Type B pancreatic cell (in vitro differentiated cells): ENCODE results near the gene TTC39A. TPM values are rescaled to one million over a fixed set of nuclear protein-coding genes. Genes with fewer than 3 reads are reported as not detected.

ENCODE experiments used
- DNase-seq: peaks from one replicate; pipeline ENCODE4 v3.0.0; 2021; ENCODE audit warnings: mixed read lengths; ENCODE audit not compliant: unreplicated experiment; ENCODE audit errors: extremely low spot score
- H3K27ac Mint-ChIP-seq: 2 replicates; pipeline ENCODE4 v1.8.0; 2021; ENCODE audit warnings: mild to moderate bottlenecking, mixed read lengths
- H3K27me3 Mint-ChIP-seq: 2 replicates; pipeline ENCODE4 v1.8.0; 2021; ENCODE audit warnings: mixed read lengths
- H3K36me3 Mint-ChIP-seq: 2 replicates; pipeline ENCODE4 v1.8.0; 2021; ENCODE audit warnings: mixed read lengths
- H3K4me1 Mint-ChIP-seq: one replicate; pipeline ENCODE4 v1.8.0; 2021; ENCODE audit warnings: mixed read lengths; ENCODE audit not compliant: unreplicated experiment
- H3K4me3 Mint-ChIP-seq: 2 replicates; pipeline ENCODE4 v1.8.0; 2021; ENCODE audit warnings: mild to moderate bottlenecking, mixed read lengths
- H3K9me3 Mint-ChIP-seq: 2 replicates; pipeline ENCODE4 v1.8.0; 2021; ENCODE audit warnings: mixed read lengths
- CTCF ChIP-seq: fragments of 200-600 bp; sonication (generic); conservative IDR thresholded peaks from 2 replicates; pipeline ENCODE4 v1.5.0; 2021; ENCODE audit warnings: antibody characterized with exemption, mild to moderate bottlenecking
- total RNA-seq: library from RNA; stranded (reverse); gene quantifications from 2 replicates; pipeline ENCODE4 v1.2.1, GENCODE V29; 2021; ENCODE audit warnings: low replicate concordance

The TTC39A gene
- total RNA-seq, 1 donor from 2014 or later, result 16.3 TPM

DNA sequence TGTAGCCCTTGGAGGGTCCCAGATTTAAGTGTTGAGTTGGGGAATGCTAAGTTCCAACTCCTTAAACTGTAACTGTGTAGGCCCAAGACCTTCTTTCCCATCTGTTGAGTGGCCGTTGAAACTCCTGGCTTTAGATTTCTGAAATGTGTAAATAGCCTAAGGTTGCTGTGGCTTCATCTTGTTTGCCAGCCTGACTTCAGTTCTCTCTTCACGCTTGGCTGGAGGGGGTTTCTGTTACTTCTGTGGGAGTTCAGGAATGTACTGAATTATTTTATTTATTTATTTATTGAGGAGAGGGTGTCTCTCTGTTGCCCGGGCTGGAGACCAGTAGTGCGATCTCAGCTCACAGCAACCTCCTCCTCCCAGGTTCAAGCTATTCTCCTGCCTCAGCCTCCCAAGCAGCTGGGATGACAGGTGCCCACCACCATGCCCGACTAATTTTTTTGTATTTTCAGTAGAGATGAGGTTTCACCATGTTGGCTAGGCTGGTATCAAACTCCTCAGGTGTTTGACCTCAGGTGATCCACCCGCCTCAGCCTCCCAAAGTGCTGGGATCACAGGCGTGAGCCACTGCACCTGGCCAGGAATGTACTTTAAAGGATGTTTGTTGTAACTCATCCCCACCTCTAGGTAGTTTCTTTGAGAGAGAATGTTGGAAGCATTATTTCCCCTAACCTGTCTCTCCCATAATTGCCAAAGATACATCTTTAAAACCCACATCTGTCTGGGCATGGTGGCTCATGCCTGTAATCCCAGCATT, 5.9 kb downstream of the TTC39A start:
- H3K9me3 Mint-ChIP-seq, result no peaks in the 10 kb centered on the region
- DNase-seq, result no peak
- peaks cover 11% of the 10 kb centered on the region for H3K27me3 Mint-ChIP-seq
- H3K36me3 Mint-ChIP-seq, result no peaks in the 10 kb centered on the region
- no peak overlapping the region for H3K4me3 Mint-ChIP-seq
- no peak for TF ChIP-seq CTCF
- no peak overlapping the region for H3K27ac Mint-ChIP-seq
- H3K4me1 Mint-ChIP-seq, result no peaks in the 10 kb centered on the region

DNA sequence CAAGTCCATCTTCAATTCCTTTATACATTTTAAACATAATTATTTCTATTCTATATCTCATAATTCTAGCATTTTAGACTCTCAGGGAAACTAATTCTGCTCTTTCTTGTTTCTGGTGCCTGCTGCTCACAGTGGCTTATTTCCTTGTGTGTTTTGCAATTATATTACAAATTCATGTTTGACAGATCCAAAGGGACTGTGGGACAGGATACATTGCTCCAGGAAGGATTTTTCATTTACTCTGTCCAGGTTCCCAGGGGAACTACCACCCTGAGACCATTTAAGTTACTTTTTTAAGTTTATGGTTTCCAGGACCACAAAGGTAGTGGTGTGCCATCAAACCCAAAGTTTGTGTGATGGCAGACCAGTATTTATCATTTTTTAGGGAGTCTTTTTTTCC, 6.6 kb downstream of the TTC39A start:
- H3K27me3 Mint-ChIP-seq, result peaks cover 6% of the 10 kb centered on the region
- H3K4me1 Mint-ChIP-seq, result no peaks in the 10 kb centered on the region
- no peak for TF ChIP-seq CTCF
- no peak overlapping the region for H3K27ac Mint-ChIP-seq
- no peaks in the 10 kb centered on the region for H3K9me3 Mint-ChIP-seq
- H3K36me3 Mint-ChIP-seq, result no peaks in the 10 kb centered on the region
- DNase-seq, result no peak
- H3K4me3 Mint-ChIP-seq, result no peak overlapping the region

DNA sequence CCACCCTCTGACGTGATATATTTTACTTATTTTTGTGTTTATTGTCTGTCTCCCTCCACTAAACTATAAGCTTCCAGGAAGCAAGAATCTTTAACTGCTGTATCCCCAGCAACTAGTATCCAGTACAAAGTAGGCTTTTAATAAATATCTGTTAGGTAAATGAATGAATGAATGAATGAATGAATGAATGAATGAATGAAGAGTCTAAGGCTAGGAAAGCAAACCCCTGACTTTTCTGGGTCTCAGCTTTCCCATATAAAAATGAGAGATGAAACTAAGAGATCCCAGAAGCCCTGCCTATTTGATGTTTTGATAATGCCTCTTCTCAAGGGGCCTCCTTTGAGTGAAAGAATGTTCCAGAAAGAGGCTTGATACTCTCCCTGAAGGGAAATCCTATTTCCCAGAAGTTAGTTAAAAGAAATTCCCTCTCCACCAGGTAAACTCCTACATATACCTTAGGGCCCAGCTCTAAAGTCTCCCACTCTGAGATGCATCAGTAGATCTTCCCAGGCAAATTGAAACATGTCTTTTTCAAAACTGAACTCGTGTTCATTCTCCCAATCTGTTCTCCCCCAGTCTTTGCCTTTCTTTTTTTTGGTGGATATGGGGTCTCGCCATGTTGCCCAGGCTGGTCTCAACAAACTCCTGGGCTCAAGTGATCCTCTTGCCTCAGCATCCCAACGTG, 7.8 kb downstream of the TTC39A start:
- H3K4me3 Mint-ChIP-seq, result no peak overlapping the region
- no peak overlapping the region for H3K27ac Mint-ChIP-seq
- no peak for TF ChIP-seq CTCF
- H3K4me1 Mint-ChIP-seq, result no peaks in the 10 kb centered on the region
- no peaks in the 10 kb centered on the region for H3K36me3 Mint-ChIP-seq
- H3K9me3 Mint-ChIP-seq, result no peaks in the 10 kb centered on the region
- no peak for DNase-seq
- H3K27me3 Mint-ChIP-seq, result peaks cover 3% of the 10 kb centered on the region

GRCh38 chr1:51321924-51322280, 8.5 kb downstream of the TTC39A start:
- H3K27ac Mint-ChIP-seq, result no peak overlapping the region
- H3K4me3 Mint-ChIP-seq, result no peak overlapping the region
- peaks cover 1% of the 10 kb centered on the region for H3K4me1 Mint-ChIP-seq
- no peaks in the 10 kb centered on the region for H3K36me3 Mint-ChIP-seq
- no peaks in the 10 kb centered on the region for H3K9me3 Mint-ChIP-seq
- no peak for TF ChIP-seq CTCF
- H3K27me3 Mint-ChIP-seq, result peaks cover 3% of the 10 kb centered on the region
- DNase-seq, result no peak

GRCh38 chr1:51320967-51321923, 9.1 kb downstream of the TTC39A start:
- DNase-seq, result no peak
- Mint-ChIP-seq H3K9me3 (no peaks in the 10 kb centered on the region), H3K4me1 (peaks cover 8% of the 10 kb centered on the region), H3K27me3 (peaks cover 3% of the 10 kb centered on the region), H3K4me3 (no peak overlapping the region), H3K27ac (no peak overlapping the region), H3K36me3 (no peaks in the 10 kb centered on the region)
- no peak for TF ChIP-seq CTCF
